H9 (cell line): ENCODE measurements around the gene TRAF3. TPM values are rescaled to one million over a fixed set of nuclear protein-coding genes. Genes with fewer than 3 reads are reported as not detected.
"Not testable (repeated sequence)": the region's sequence is repeated elsewhere in the genome, so short reads cannot be mapped to it uniquely, and the experiment has no call there.

Source experiments
- DNase-seq: peaks from one replicate; pipeline ENCODE4 v3.0.0-alpha.2; 2017
- H2AFZ ChIP-seq: one replicate; pipeline ENCODE4 v1.6.1; 2013; ENCODE audit warnings: mild to moderate bottlenecking, low read length, control low read depth, moderate library complexity
- H2AK5ac ChIP-seq: 2 replicates; pipeline ENCODE4 v1.6.1; 2013; ENCODE audit warnings: low read length, control low read depth, mixed read lengths; ENCODE audit not compliant: insufficient read length
- H2BK120ac ChIP-seq: one replicate; pipeline ENCODE4 v1.6.1; 2013; ENCODE audit warnings: low read depth, mild to moderate bottlenecking, low read length, control low read depth, inconsistent platforms; ENCODE audit not compliant: poor library complexity, severe bottlenecking
- H2BK12ac ChIP-seq: 2 replicates; pipeline ENCODE4 v1.6.1; 2013; ENCODE audit warnings: low read length, control low read depth, mixed read lengths, low read depth; ENCODE audit not compliant: insufficient read length
- H2BK15ac ChIP-seq: 2 replicates; pipeline ENCODE4 v1.6.1; 2013; ENCODE audit warnings: low read depth, low read length, control low read depth
- H2BK20ac ChIP-seq: one replicate; pipeline ENCODE4 v1.6.1; 2013; ENCODE audit warnings: low read depth, mild to moderate bottlenecking, low read length, control low read depth, inconsistent platforms; ENCODE audit not compliant: poor library complexity, severe bottlenecking
- H2BK5ac ChIP-seq: 2 replicates; pipeline ENCODE4 v1.6.1; 2013; ENCODE audit warnings: low read length, control low read depth, mixed read lengths; ENCODE audit not compliant: insufficient read length
- H3K14ac ChIP-seq: 2 replicates; pipeline ENCODE4 v1.6.1; 2013; ENCODE audit warnings: low read length, control low read depth; ENCODE audit not compliant: insufficient read depth
- H3K18ac ChIP-seq: 2 replicates; pipeline ENCODE4 v1.6.1; 2013; ENCODE audit warnings: low read depth, mild to moderate bottlenecking, mixed read lengths, low read length, control low read depth; ENCODE audit not compliant: insufficient read length
- H3K23ac ChIP-seq: 2 replicates; pipeline ENCODE4 v1.6.1; 2013; ENCODE audit warnings: low read length, control low read depth, mixed read lengths, low read depth; ENCODE audit not compliant: insufficient read length
- H3K23me2 ChIP-seq: 2 replicates; pipeline ENCODE4 v1.6.1; 2013; ENCODE audit warnings: low read depth, mild to moderate bottlenecking, mixed read lengths, low read length, control low read depth; ENCODE audit not compliant: insufficient read length, poor library complexity, severe bottlenecking
- H3K27ac ChIP-seq: 2 replicates; pipeline ENCODE4 v1.5.1; 2013; ENCODE audit warnings: low read length, control low read depth, mixed read lengths, low read depth; ENCODE audit not compliant: insufficient read length
- H3K27me3 ChIP-seq: 2 replicates; pipeline ENCODE4 v1.6.1; 2013; ENCODE audit warnings: low read length, control low read depth, inconsistent platforms; ENCODE audit not compliant: insufficient read depth
- H3K4ac ChIP-seq: 2 replicates; pipeline ENCODE4 v1.6.1; 2013; ENCODE audit warnings: low read depth, mild to moderate bottlenecking, control low read depth, inconsistent platforms, low read length, moderate library complexity
- H3K4me1 ChIP-seq: 2 replicates; pipeline ENCODE4 v1.6.1; 2013; ENCODE audit warnings: low read length, control low read depth, inconsistent platforms; ENCODE audit not compliant: insufficient read depth
- H3K4me2 ChIP-seq: 2 replicates; pipeline ENCODE4 v1.6.1; 2013; ENCODE audit warnings: low read length, control low read depth, mixed read lengths; ENCODE audit not compliant: insufficient read length, insufficient read depth
- H3K56ac ChIP-seq: 2 replicates; pipeline ENCODE4 v1.6.1; 2013; ENCODE audit warnings: low read depth, mild to moderate bottlenecking, mixed read lengths, low read length, control low read depth; ENCODE audit not compliant: insufficient read length
- H3K79me1 ChIP-seq: 2 replicates; pipeline ENCODE4 v1.6.1; 2013; ENCODE audit warnings: low read depth, mild to moderate bottlenecking, moderate library complexity, low read length, control low read depth, inconsistent platforms; ENCODE audit not compliant: insufficient read depth, poor library complexity, severe bottlenecking
- H3K79me2 ChIP-seq: 2 replicates; pipeline ENCODE4 v1.6.1; 2013; ENCODE audit warnings: low read length, control low read depth, inconsistent platforms; ENCODE audit not compliant: insufficient read depth
- H3K9ac ChIP-seq: 2 replicates; pipeline ENCODE4 v1.6.1; 2013; ENCODE audit warnings: low read length, control low read depth, mixed read lengths; ENCODE audit not compliant: insufficient read length; ENCODE audit errors: extremely low read depth
- H3K9me3 ChIP-seq: one replicate; pipeline ENCODE4 v1.6.1; 2013; ENCODE audit warnings: low read depth, low read length, inconsistent platforms; ENCODE audit not compliant: control insufficient read depth
- H3T11ph ChIP-seq: one replicate; pipeline ENCODE4 v1.6.1; 2013; ENCODE audit warnings: mild to moderate bottlenecking, low read length, control low read depth, inconsistent platforms
- H4K20me1 ChIP-seq: one replicate; pipeline ENCODE4 v1.6.1; 2013; ENCODE audit not compliant: control insufficient read depth, insufficient read length, insufficient read depth
- H4K5ac ChIP-seq: 2 replicates; pipeline ENCODE4 v1.6.1; 2013; ENCODE audit warnings: low read depth, mild to moderate bottlenecking, mixed read lengths, low read length, control low read depth; ENCODE audit not compliant: insufficient read length
- H4K8ac ChIP-seq: replicated peaks from 2 replicates; pipeline ENCODE4 v1.6.1; 2013; ENCODE audit warnings: low read length, control low read depth, mixed read lengths, low read depth; ENCODE audit not compliant: insufficient read length
- H4K91ac ChIP-seq: 2 replicates; pipeline ENCODE4 v1.6.1; 2013; ENCODE audit warnings: low read depth, mild to moderate bottlenecking, moderate library complexity, mixed read lengths, low read length, control low read depth; ENCODE audit not compliant: insufficient read length
- H3K27ac Mint-ChIP-seq, 3 experiments: 2 replicates in 2 of 3; 3 replicates in 1 of 3; pipeline ENCODE4 v1.8.0; 2020 to 2021; ENCODE audit warnings: mixed read lengths in 3 of 3, mild to moderate bottlenecking in 1 of 3, moderate library complexity in 1 of 3
- H3K27me3 Mint-ChIP-seq: 2 replicates; pipeline ENCODE4 v1.8.0; 2021; ENCODE audit warnings: low read depth, mild to moderate bottlenecking, moderate library complexity, mixed read lengths
- H3K36me3 Mint-ChIP-seq, 3 experiments: 2 replicates in 2 of 3; 3 replicates in 1 of 3; pipeline ENCODE4 v1.8.0; 2020 to 2021; ENCODE audit warnings: low read depth in 3 of 3, mixed read lengths in 3 of 3; ENCODE audit not compliant: insufficient read depth in 1 of 3
- H3K4me1 Mint-ChIP-seq, 2 experiments: 2 replicates each; pipeline ENCODE4 v1.8.0; 2020; ENCODE audit warnings: mixed read lengths in 2 of 2
- H3K4me3 Mint-ChIP-seq, 2 experiments: 2 replicates in 1 of 2; 3 replicates in 1 of 2; pipeline ENCODE4 v1.8.0; 2020 to 2021; ENCODE audit warnings: mild to moderate bottlenecking in 2 of 2, mixed read lengths in 2 of 2, moderate library complexity in 1 of 2
- H3K9me3 Mint-ChIP-seq, 2 experiments: 2 replicates in 1 of 2; 3 replicates in 1 of 2; pipeline ENCODE4 v1.8.0; 2020; ENCODE audit warnings: mild to moderate bottlenecking in 2 of 2, mixed read lengths in 2 of 2, moderate library complexity in 1 of 2
- WGBS: extraction: QIAGEN DNeasy Blood & Tissue Kit; methylation state at CpG from one replicate; pipeline ENCODE4 v1.1.7; 2013; ENCODE audit warnings: missing lambda C conversion rate, low lambda C conversion rate, mixed read lengths; ENCODE audit not compliant: insufficient read length; ENCODE audit errors: extremely low coverage; 5-methylcytosine and 5-hydroxymethylcytosine counted together
- total RNA-seq: library from RNA; stranded (reverse); gene quantifications from 2 replicates; pipeline ENCODE4 v1.2.1, GENCODE V29; 2021
- TF ChIP-seq, protein P1 (sequence below): fragments of 200-600 bp; sonication (generic); conservative IDR thresholded peaks from 3 replicates; pipeline ENCODE4 v1.8.0; 2021; ENCODE audit warnings: antibody characterized with exemption, mild to moderate bottlenecking

TRAF3 gene
- total RNA-seq, 1 experiment from 2014 or later, result 9.6 TPM

DNA sequence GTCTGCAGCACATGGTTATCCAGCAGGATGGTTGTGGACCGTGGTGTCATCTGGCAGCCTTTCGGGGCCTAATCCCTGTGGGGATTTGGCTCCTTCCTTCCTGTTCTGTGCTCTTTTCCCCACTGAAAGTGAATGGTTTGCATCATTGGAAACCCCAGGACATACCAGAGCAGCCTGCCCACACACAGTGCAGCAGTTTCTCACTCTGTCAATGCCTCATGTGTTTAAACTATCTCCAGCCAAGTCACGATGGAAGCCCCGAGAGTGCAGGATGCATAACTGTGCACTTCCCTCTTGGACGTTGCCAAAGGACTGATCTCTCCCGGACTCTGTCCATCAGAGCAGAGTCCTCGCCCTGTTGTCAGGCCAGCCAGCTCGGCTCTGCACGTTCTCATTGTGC lies 116.2 kb downstream of the TRAF3 start:
- TF ChIP-seq, protein P1, sequence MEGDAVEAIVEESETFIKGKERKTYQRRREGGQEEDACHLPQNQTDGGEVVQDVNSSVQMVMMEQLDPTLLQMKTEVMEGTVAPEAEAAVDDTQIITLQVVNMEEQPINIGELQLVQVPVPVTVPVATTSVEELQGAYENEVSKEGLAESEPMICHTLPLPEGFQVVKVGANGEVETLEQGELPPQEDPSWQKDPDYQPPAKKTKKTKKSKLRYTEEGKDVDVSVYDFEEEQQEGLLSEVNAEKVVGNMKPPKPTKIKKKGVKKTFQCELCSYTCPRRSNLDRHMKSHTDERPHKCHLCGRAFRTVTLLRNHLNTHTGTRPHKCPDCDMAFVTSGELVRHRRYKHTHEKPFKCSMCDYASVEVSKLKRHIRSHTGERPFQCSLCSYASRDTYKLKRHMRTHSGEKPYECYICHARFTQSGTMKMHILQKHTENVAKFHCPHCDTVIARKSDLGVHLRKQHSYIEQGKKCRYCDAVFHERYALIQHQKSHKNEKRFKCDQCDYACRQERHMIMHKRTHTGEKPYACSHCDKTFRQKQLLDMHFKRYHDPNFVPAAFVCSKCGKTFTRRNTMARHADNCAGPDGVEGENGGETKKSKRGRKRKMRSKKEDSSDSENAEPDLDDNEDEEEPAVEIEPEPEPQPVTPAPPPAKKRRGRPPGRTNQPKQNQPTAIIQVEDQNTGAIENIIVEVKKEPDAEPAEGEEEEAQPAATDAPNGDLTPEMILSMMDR, result no peak
- Histone ChIP-seq H3K23ac (no peak overlapping the region), H3K79me1 (no peaks in the 10 kb centered on the region), H3K27me3 (no peaks in the 10 kb centered on the region), H3T11ph (no peak overlapping the region), H2BK12ac (no peak overlapping the region), H3K4me1 (no peaks in the 10 kb centered on the region), H3K4me2 (no peak overlapping the region), H3K14ac (no peak overlapping the region; the same call in 1 of the 2 replicates), H3K79me2 (no peaks in the 10 kb centered on the region), H4K91ac (no peak overlapping the region), H3K9me3 (no peaks in the 10 kb centered on the region), H3K18ac (no peak overlapping the region), H2BK20ac (no peak overlapping the region), H2AFZ (no peak overlapping the region), H3K27ac (no peak overlapping the region), H4K20me1 (no peaks in the 10 kb centered on the region), H2BK120ac (no peak overlapping the region), H3K56ac (no peak overlapping the region), H3K9ac (no peak overlapping the region), H2BK5ac (peak overlapping the region; percentile 55), H3K23me2 (no peaks in the 10 kb centered on the region), H2AK5ac (no peak overlapping the region), H2BK15ac (no peak overlapping the region), H4K5ac (no peak overlapping the region), H4K8ac (peak overlapping the region; percentile 98), H3K4ac (no peak overlapping the region)
- no peak overlapping the region for H3K4me3 Mint-ChIP-seq
- no peak for DNase-seq
- H3K36me3 Mint-ChIP-seq, result peaks cover 0 to 4% (median 0%) of the 10 kb centered on the region in 3 experiments; a peak in 1 of 7 replicates
- no peaks in the 10 kb centered on the region for H3K9me3 Mint-ChIP-seq
- no CpG with 5 or more reads among the region's 9 CpGs for WGBS
- peaks cover 4 to 6% of the 10 kb centered on the region in 2 experiments; a peak in 3 of 4 replicates for H3K4me1 Mint-ChIP-seq
- H3K27me3 Mint-ChIP-seq, result no peaks in the 10 kb centered on the region
- peak overlapping the region; percentile 57 to 65 (median 59); a peak in 3 of 7 replicates for H3K27ac Mint-ChIP-seq

DNA sequence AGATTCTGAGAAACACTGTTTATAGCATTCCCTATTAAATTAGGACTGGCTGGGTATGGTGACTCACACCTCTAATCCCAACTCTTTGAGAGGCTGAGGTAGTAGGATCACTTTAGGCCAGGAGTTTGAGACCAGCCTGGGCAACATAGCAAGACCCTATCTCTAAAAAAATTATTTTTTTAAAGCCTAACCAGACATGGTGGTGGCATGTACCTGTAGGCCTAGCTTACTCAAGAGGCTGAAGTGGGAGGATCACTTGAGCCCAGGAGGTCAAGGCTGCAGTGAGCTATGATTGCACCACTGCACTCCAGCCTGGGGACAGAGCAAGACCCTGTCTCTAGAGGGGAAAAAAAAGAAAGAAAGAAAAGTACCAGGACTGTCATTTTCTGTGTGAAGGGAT lies 119.5 kb downstream of the TRAF3 start:
- H3K4me2 ChIP-seq, H3K4me1 Mint-ChIP-seq, H2BK5ac ChIP-seq, DNase-seq, H4K91ac ChIP-seq, H3T11ph ChIP-seq, H3K79me1 ChIP-seq, H3K79me2 ChIP-seq, H3K23ac ChIP-seq, H3K9ac ChIP-seq, H4K8ac ChIP-seq, H2BK120ac ChIP-seq, H2AK5ac ChIP-seq, H3K9me3 Mint-ChIP-seq, H3K4ac ChIP-seq, H4K20me1 ChIP-seq, H3K4me3 Mint-ChIP-seq, H2BK15ac ChIP-seq, H2BK12ac ChIP-seq, H3K36me3 Mint-ChIP-seq, H3K27me3 ChIP-seq, H3K4me1 ChIP-seq, H3K23me2 ChIP-seq, H3K27ac ChIP-seq, H3K56ac ChIP-seq, H2BK20ac ChIP-seq, H2AFZ ChIP-seq, H3K27me3 Mint-ChIP-seq, H3K9me3 ChIP-seq, H3K14ac ChIP-seq, H4K5ac ChIP-seq, H3K18ac ChIP-seq, H3K27ac Mint-ChIP-seq: not testable (repeated sequence)
